ENCODE results near the gene EPHA6.

EPHA6 gene

DNA sequence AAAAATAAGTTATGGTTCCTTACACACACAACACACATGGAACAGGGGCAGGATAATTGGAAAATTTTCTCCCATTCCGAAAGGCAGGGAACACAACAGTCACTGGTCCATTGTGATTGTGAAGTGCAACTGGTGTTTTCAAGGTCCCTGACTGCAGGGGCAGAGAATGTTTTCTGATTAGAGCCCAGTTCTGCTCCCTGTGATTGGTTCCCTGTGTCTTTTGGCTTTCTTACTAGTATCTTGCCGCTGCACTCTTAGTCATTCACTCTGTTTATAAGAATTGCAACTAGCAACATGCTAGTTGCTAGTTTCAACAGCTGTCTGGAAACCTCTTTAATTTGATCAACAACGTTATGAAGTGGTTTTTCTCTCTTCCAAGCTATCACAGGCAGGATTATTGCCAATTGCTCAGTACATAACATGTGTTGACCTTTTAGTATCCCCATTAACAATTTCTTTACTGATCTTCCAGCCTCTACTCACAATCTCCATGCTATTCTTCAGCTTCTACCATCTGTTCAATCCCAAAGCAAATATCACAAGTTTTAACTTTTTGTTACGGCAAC, 177.5 kb downstream of the EPHA6 start:
- Mint-ChIP-seq H3K9me3 (peaks cover 2% of the 10 kb centered on the region), H3K4me1 (peaks cover 5% of the 10 kb centered on the region), H3K4me3 (no peak overlapping the region), H3K27ac (no peak overlapping the region), H3K27me3 (ENCODE audit: low read depth) (no peaks in the 10 kb centered on the region), H3K36me3 (ENCODE audit: low read depth) (no peaks in the 10 kb centered on the region)
- TF ChIP-seq CTCF (IDR thresholded peaks at IDR 0.05; ENCODE audit: unreplicated experiment in 3 of 3) = no peak

DNA sequence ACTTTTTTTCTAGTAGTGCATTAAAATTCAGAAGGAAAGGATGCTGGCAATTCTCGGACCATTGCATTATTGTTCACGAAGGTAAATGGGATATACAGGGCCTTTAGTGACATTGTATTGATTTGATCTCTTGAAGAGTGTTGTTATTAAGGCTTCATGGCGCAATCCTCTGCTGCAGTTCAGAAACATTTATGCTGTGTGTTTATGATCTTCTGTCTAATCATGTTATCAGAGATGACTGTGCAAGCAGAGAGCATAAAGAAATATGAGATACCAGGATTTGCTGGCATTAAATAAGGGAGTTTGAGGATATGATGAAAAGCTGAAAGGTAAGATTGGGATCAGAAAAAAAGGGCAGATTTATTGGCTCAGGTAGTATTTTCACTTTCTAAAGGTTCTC, 180.6 kb downstream of the EPHA6 start:
- Mint-ChIP-seq H3K4me3 (no peak overlapping the region), H3K36me3 (ENCODE audit: low read depth) (no peaks in the 10 kb centered on the region)

GRCh38 chr3:96996009-96996408, 181.6 kb downstream of the EPHA6 start:
- TF ChIP-seq CTCF (IDR thresholded peaks at IDR 0.05; ENCODE audit: unreplicated experiment in 3 of 3) = no peak
- peaks cover 5% of the 10 kb centered on the region for H3K4me1 Mint-ChIP-seq
- H3K36me3 Mint-ChIP-seq (ENCODE audit: low read depth) = no peaks in the 10 kb centered on the region
- H3K27me3 Mint-ChIP-seq (ENCODE audit: low read depth) = no peaks in the 10 kb centered on the region
- no peak overlapping the region for H3K4me3 Mint-ChIP-seq
- peaks cover 2% of the 10 kb centered on the region for H3K9me3 Mint-ChIP-seq
- H3K27ac Mint-ChIP-seq = no peak overlapping the region

More for the DNA sequence above, 180.6 kb downstream of the EPHA6 start:
- H3K27ac Mint-ChIP-seq = no peak overlapping the region
- no peaks in the 10 kb centered on the region for H3K27me3 Mint-ChIP-seq (ENCODE audit: low read depth)
- peaks cover 5% of the 10 kb centered on the region for H3K4me1 Mint-ChIP-seq
- peaks cover 2% of the 10 kb centered on the region for H3K9me3 Mint-ChIP-seq
- TF ChIP-seq CTCF (IDR thresholded peaks at IDR 0.05; ENCODE audit: unreplicated experiment in 3 of 3) = no peak

GRCh38 chr3:97001611-97002010, 187.2 kb downstream of the EPHA6 start:
- Mint-ChIP-seq H3K4me1 (no peaks in the 10 kb centered on the region), H3K9me3 (peaks cover 7% of the 10 kb centered on the region), H3K27me3 (ENCODE audit: low read depth) (no peaks in the 10 kb centered on the region), H3K27ac (no peak overlapping the region), H3K4me3 (no peak overlapping the region), H3K36me3 (ENCODE audit: low read depth) (no peaks in the 10 kb centered on the region)
- no peak for TF ChIP-seq CTCF (IDR thresholded peaks at IDR 0.05; ENCODE audit: unreplicated experiment in 3 of 3)

GRCh38 chr3:97009427-97010019, 195.1 kb downstream of the EPHA6 start:
- Mint-ChIP-seq H3K4me1 (no peaks in the 10 kb centered on the region), H3K36me3 (ENCODE audit: low read depth) (no peaks in the 10 kb centered on the region), H3K27me3 (ENCODE audit: low read depth) (no peaks in the 10 kb centered on the region), H3K4me3 (no peak overlapping the region), H3K27ac (no peak overlapping the region), H3K9me3 (peaks cover 22% of the 10 kb centered on the region)
- TF ChIP-seq CTCF (IDR thresholded peaks at IDR 0.05; ENCODE audit: unreplicated experiment in 3 of 3) = no peak
